HL-60 (cell line): ENCODE measurements around the gene CNTNAP2.

Experiments
- DNase-seq, 2 experiments: peaks; one replicate each; pipeline ENCODE4 v3.0.0-alpha.2; 2010 to 2020; ENCODE audit warnings: low read depth in 1 of 2, low spot score in 1 of 2
- H3K27ac ChIP-seq: fragments of 250-450 bp; sonication (Bioruptor Pico); replicated peaks from 2 replicates; pipeline ENCODE4 v1.5.1; 2020; ENCODE audit warnings: mild to moderate bottlenecking, moderate library complexity
- H3K27me3 ChIP-seq: fragments of 250-450 bp; sonication (Bioruptor Pico); 2 replicates; pipeline ENCODE4 v1.5.1; 2021; ENCODE audit warnings: mild to moderate bottlenecking, moderate library complexity; ENCODE audit not compliant: insufficient read depth, poor library complexity, severe bottlenecking
- H3K4me3 ChIP-seq: replicated peaks from 2 replicates; pipeline ENCODE4 v1.5.1; 2011; ENCODE audit warnings: mild to moderate bottlenecking, control low read depth, low read length; ENCODE audit not compliant: insufficient read depth
- CTCF ChIP-seq: IDR thresholded peaks from one replicate; pipeline ENCODE4 v1.5.1; 2011; ENCODE audit warnings: low read length, control low read depth, inconsistent platforms; ENCODE audit not compliant: insufficient read depth
- GABPA ChIP-seq: IDR thresholded peaks from 2 replicates; pipeline ENCODE4 v1.6.1; 2012; ENCODE audit warnings: low read depth
- POLR2AphosphoS5 ChIP-seq: IDR thresholded peaks from 2 replicates; pipeline ENCODE4 v1.6.1; 2012; ENCODE audit warnings: low read depth
- REST ChIP-seq: IDR thresholded peaks from 2 replicates; pipeline ENCODE4 v1.6.1; 2012; ENCODE audit warnings: low read depth; ENCODE audit not compliant: insufficient replicate concordance
- SPI1 ChIP-seq: IDR thresholded peaks from 2 replicates; pipeline ENCODE4 v1.6.1; 2012; ENCODE audit warnings: low read depth, mild to moderate bottlenecking, borderline replicate concordance

The CNTNAP2 gene

GRCh38 chr7:147852833-147853232 is 1736.2 kb downstream of the CNTNAP2 start:
- TF ChIP-seq GABPA (no peak), CTCF (no peak), POLR2AphosphoS5 (no peak), SPI1 (no peak), REST (no peak)
- Histone ChIP-seq H3K4me3 (no peak overlapping the region), H3K27ac (no peak overlapping the region), H3K27me3 (no peaks in the 10 kb centered on the region)
- DNase-seq, result no peak

GRCh38 chr7:147857152-147858140 is 1740.8 kb downstream of the CNTNAP2 start:
- DNase-seq, result no peak
- no peak for TF ChIP-seq SPI1
- no peak for TF ChIP-seq REST
- no peak for TF ChIP-seq CTCF
- TF ChIP-seq GABPA, result no peak
- TF ChIP-seq POLR2AphosphoS5, result no peak
- Histone ChIP-seq H3K27ac (no peak overlapping the region), H3K27me3 (no peaks in the 10 kb centered on the region), H3K4me3 (no peak overlapping the region)

GRCh38 chr7:147858421-147858820 is 1741.8 kb downstream of the CNTNAP2 start:
- TF ChIP-seq REST (no peak), CTCF (no peak), SPI1 (no peak)
- Histone ChIP-seq H3K27me3 (no peaks in the 10 kb centered on the region), H3K4me3 (no peak overlapping the region), H3K27ac (no peak overlapping the region)
- no peak for DNase-seq
